SU-DHL-6 (cell line): Measurements from ENCODE around the gene SHC3.

ENCODE experiments used
- H2AFZ ChIP-seq: fragments of 200-600 bp; sonication (generic); 2 replicates; pipeline ENCODE4 v1.6.1; 2014; ENCODE audit warnings: low read depth, mild to moderate bottlenecking, moderate library complexity, mixed read lengths, antibody characterized with exemption, low read length; ENCODE audit not compliant: severe bottlenecking
- H3F3A ChIP-seq: fragments of 200-600 bp; shearing (Covaris generic); 2 replicates; pipeline ENCODE4 v1.6.0; 2016; ENCODE audit warnings: antibody characterized with exemption, mild to moderate bottlenecking; ENCODE audit not compliant: insufficient read depth
- H3K27ac ChIP-seq: fragments of 200-600 bp; sonication (generic); 2 replicates; pipeline ENCODE4 v1.5.1; 2016; ENCODE audit warnings: low read depth, mild to moderate bottlenecking, low read length, moderate library complexity, mixed read lengths
- H3K27me3 ChIP-seq: fragments of 200-600 bp; sonication (generic), shearing (Covaris generic); 2 replicates; pipeline ENCODE4 v1.6.0; 2014; ENCODE audit warnings: mild to moderate bottlenecking, low read length
- H3K36me3 ChIP-seq: fragments of 200-600 bp; sonication (generic); 2 replicates; pipeline ENCODE4 v1.6.1; 2014; ENCODE audit warnings: mild to moderate bottlenecking, low read length, mixed read lengths
- H3K4me2 ChIP-seq: fragments of 300-600, 200-600 bp; shearing (Covaris generic), sonication (generic); 2 replicates; pipeline ENCODE4 v1.6.0; 2014; ENCODE audit warnings: low read length, low read depth, mild to moderate bottlenecking; ENCODE audit not compliant: poor library complexity, severe bottlenecking
- H3K4me3 ChIP-seq: fragments of 200-600 bp; sonication (generic); 2 replicates; pipeline ENCODE4 v1.5.1; 2014; ENCODE audit warnings: antibody characterized with exemption, low read length, mild to moderate bottlenecking, mixed read lengths; ENCODE audit not compliant: insufficient read depth, poor library complexity, severe bottlenecking
- H3K79me2 ChIP-seq: fragments of 200-600 bp; sonication (generic); 2 replicates; pipeline ENCODE4 v1.6.1; 2014; ENCODE audit warnings: mild to moderate bottlenecking, low read length, moderate library complexity; ENCODE audit not compliant: insufficient read depth
- H3K9ac ChIP-seq: fragments of 200-600 bp; sonication (generic); 2 replicates; pipeline ENCODE4 v1.7.0; 2014; ENCODE audit warnings: mild to moderate bottlenecking, low read length
- H3K9me2 ChIP-seq: fragments of 200-600 bp; sonication (generic); replicated peaks from 2 replicates; pipeline ENCODE4 v1.6.1; 2014; ENCODE audit warnings: low read length; ENCODE audit not compliant: insufficient read depth
- H3K9me3 ChIP-seq: fragments of 200-600 bp; sonication (generic); 2 replicates; pipeline ENCODE4 v1.6.1; 2014; ENCODE audit warnings: low read length, mixed read lengths; ENCODE audit not compliant: insufficient read depth
- H4K20me1 ChIP-seq: fragments of 200-600 bp; sonication (generic); 2 replicates; pipeline ENCODE4 v1.6.1; 2014; ENCODE audit warnings: low read depth, mild to moderate bottlenecking, antibody characterized with exemption, low read length, moderate library complexity, mixed read lengths
- EZH2phosphoT487 ChIP-seq: fragments of 200-600 bp; sonication (generic), shearing (Covaris generic); conservative IDR thresholded peaks from 2 replicates; pipeline ENCODE4 v1.6.1; 2018; ENCODE audit warnings: mild to moderate bottlenecking, antibody characterized with exemption, low read length, moderate library complexity, mixed read lengths
- TF ChIP-seq, protein P1 (sequence below): fragments of 200-600 bp; sonication (generic); IDR thresholded peaks from one replicate; pipeline ENCODE4 v1.5.1; 2017; ENCODE audit warnings: antibody characterized with exemption, mild to moderate bottlenecking, low read length, moderate library complexity; ENCODE audit not compliant: insufficient read depth, poor library complexity, severe bottlenecking

SHC3 gene

GRCh38 chr9:89054865-89055495 lies 123.6 kb downstream of the SHC3 start:
- H4K20me1 ChIP-seq, result no peaks in the 10 kb centered on the region
- H3K36me3 ChIP-seq, result no peaks in the 10 kb centered on the region
- TF ChIP-seq, protein P1, sequence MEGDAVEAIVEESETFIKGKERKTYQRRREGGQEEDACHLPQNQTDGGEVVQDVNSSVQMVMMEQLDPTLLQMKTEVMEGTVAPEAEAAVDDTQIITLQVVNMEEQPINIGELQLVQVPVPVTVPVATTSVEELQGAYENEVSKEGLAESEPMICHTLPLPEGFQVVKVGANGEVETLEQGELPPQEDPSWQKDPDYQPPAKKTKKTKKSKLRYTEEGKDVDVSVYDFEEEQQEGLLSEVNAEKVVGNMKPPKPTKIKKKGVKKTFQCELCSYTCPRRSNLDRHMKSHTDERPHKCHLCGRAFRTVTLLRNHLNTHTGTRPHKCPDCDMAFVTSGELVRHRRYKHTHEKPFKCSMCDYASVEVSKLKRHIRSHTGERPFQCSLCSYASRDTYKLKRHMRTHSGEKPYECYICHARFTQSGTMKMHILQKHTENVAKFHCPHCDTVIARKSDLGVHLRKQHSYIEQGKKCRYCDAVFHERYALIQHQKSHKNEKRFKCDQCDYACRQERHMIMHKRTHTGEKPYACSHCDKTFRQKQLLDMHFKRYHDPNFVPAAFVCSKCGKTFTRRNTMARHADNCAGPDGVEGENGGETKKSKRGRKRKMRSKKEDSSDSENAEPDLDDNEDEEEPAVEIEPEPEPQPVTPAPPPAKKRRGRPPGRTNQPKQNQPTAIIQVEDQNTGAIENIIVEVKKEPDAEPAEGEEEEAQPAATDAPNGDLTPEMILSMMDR, result no peak
- TF ChIP-seq EZH2phosphoT487, result no peak
- no peak overlapping the region for H3K4me2 ChIP-seq
- no peaks in the 10 kb centered on the region for H3K9me2 ChIP-seq
- H3K27me3 ChIP-seq, result no peaks in the 10 kb centered on the region
- no peaks in the 10 kb centered on the region for H3K9me3 ChIP-seq
- no peak overlapping the region for H3K9ac ChIP-seq
- no peak overlapping the region for H3K4me3 ChIP-seq
- H2AFZ ChIP-seq, result no peak overlapping the region
- H3K79me2 ChIP-seq, result no peaks in the 10 kb centered on the region
- no peak overlapping the region for H3K27ac ChIP-seq
- no peaks in the 10 kb centered on the region for H3F3A ChIP-seq

DNA sequence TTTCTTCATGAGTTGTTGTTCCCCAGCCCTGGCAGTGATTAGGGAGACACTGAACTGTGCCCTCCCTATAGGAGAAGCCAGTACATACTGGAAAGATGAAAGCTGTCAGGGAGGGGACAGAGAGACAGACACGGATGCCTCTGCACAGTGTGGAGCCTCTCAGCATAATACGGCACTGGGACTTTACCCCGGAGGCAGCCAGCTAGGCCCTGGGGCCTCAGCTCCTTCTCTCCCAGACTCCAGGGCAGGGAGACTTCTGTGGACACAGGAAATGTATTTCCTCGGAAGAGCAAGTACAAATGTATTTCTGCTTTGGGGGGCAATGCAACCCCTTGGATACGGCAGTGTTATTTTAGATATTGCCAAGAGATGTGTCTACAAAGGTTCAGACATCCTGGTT lies 125.3 kb downstream of the SHC3 start:
- Histone ChIP-seq H3K4me3 (no peak overlapping the region), H3K27ac (no peak overlapping the region), H3K9me2 (no peaks in the 10 kb centered on the region), H3F3A (no peaks in the 10 kb centered on the region), H3K9me3 (no peaks in the 10 kb centered on the region), H2AFZ (no peak overlapping the region), H3K79me2 (no peaks in the 10 kb centered on the region), H3K36me3 (no peaks in the 10 kb centered on the region), H3K27me3 (no peaks in the 10 kb centered on the region), H4K20me1 (no peaks in the 10 kb centered on the region), H3K9ac (no peak overlapping the region), H3K4me2 (no peak overlapping the region)
- TF ChIP-seq EZH2phosphoT487, result no peak
- TF ChIP-seq, protein P1, result no peak

DNA sequence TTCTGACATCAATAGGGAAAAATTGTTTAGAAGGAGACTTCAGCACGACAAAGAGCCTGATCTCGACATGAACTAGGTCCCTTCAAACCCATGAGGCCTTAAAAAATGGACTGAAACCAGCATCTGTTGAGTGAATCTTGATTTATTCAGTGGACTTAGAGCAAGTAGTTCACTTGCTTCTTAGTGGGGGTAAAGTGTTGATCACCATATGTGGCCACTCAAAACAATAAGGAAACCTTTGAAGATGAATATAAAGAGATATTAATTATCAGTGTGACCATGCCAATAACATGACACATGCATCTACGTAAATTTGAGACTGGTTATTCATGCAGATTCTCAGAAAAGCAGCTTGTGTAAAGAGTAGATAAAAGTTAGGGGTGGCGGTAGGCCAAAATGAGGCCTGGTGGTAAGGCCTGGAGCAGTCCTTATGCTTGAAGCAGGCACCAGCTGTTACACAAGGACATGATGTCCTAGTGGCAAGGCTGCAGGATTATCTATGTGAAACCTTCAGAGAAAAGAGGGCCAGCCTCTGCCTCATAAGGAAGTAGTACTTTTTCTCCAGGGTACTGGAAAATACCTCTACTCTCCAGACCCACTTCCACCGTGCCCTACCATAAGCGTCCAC lies 126.0 kb downstream of the SHC3 start:
- H3K27me3 ChIP-seq, result no peaks in the 10 kb centered on the region
- H3K9me2 ChIP-seq, result no peaks in the 10 kb centered on the region
- no peaks in the 10 kb centered on the region for H3K9me3 ChIP-seq
- no peak overlapping the region for H3K4me2 ChIP-seq
- TF ChIP-seq, protein P1, result no peak
- no peak for TF ChIP-seq EZH2phosphoT487
- no peaks in the 10 kb centered on the region for H3F3A ChIP-seq
- H3K27ac ChIP-seq, result no peak overlapping the region
- no peak overlapping the region for H2AFZ ChIP-seq
- no peak overlapping the region for H3K4me3 ChIP-seq
- no peaks in the 10 kb centered on the region for H3K36me3 ChIP-seq
- H4K20me1 ChIP-seq, result no peaks in the 10 kb centered on the region
- H3K79me2 ChIP-seq, result no peaks in the 10 kb centered on the region
- no peak overlapping the region for H3K9ac ChIP-seq
